ENCODE results near the gene CDHR4. TPM values are rescaled to one million over a fixed set of nuclear protein-coding genes. Genes with fewer than 3 reads are reported as not detected.

CDHR4 gene
- total RNA-seq, 1 experiment from 2014 or later: not detected

GRCh38 chr3:49769926-49770325 lies 29.7 kb downstream of the CDHR4 start:
- no peak overlapping the region for H3T11ph ChIP-seq (ENCODE audit: low read length)
- no peaks in the 10 kb centered on the region for H3K9me3 ChIP-seq (ENCODE audit: control insufficient read depth, low read depth, low read length)
- no peak overlapping the region for H3K56ac ChIP-seq (ENCODE audit: insufficient read length, low read depth, low read length)
- peaks cover 5% of the 10 kb centered on the region; the same call in 1 of the 2 replicates for H3K79me2 ChIP-seq (ENCODE audit: insufficient read depth, low read length)
- no peaks in the 10 kb centered on the region for H3K4me1 ChIP-seq (ENCODE audit: insufficient read depth, low read length)
- no peaks in the 10 kb centered on the region for H3K23me2 ChIP-seq (ENCODE audit: insufficient read length, low read depth, low read length, poor library complexity, severe bottlenecking)
- no peak for DNase-seq
- no peak overlapping the region for H3K4ac ChIP-seq (ENCODE audit: low read depth, low read length)
- no peak overlapping the region for H2AK5ac ChIP-seq (ENCODE audit: insufficient read length, low read length)
- no peak overlapping the region for H4K8ac ChIP-seq (replicated peaks; ENCODE audit: insufficient read length, low read depth, low read length)
- H2BK20ac ChIP-seq (ENCODE audit: low read depth, low read length, poor library complexity, severe bottlenecking): no peak overlapping the region
- H3K27me3 Mint-ChIP-seq (ENCODE audit: low read depth): no peaks in the 10 kb centered on the region
- H3K27ac ChIP-seq (ENCODE audit: insufficient read length, low read depth, low read length): no peak overlapping the region
- no peak overlapping the region for H3K14ac ChIP-seq (ENCODE audit: insufficient read depth, low read length)
- no peaks in the 10 kb centered on the region for H4K20me1 ChIP-seq (ENCODE audit: control insufficient read depth, insufficient read depth, insufficient read length)
- H3K27ac Mint-ChIP-seq: 0 out of 7 replicates have a peak overlapping the region, but pooled peaks of 1 of the 3 experiments have one; percentile 24
- H2BK120ac ChIP-seq (ENCODE audit: low read depth, low read length, poor library complexity, severe bottlenecking): no peak overlapping the region
- H3K79me1 ChIP-seq (ENCODE audit: insufficient read depth, low read depth, low read length, poor library complexity, severe bottlenecking): peaks cover 7% of the 10 kb centered on the region
- no peaks in the 10 kb centered on the region for H3K4me1 Mint-ChIP-seq
- H3K4me2 ChIP-seq (ENCODE audit: insufficient read depth, insufficient read length, low read length): no peak overlapping the region
- H2BK12ac ChIP-seq (ENCODE audit: insufficient read length, low read depth, low read length): no peak overlapping the region
- no peak overlapping the region for H2AFZ ChIP-seq (ENCODE audit: low read length)
- no peak overlapping the region for H3K23ac ChIP-seq (ENCODE audit: insufficient read length, low read depth, low read length)
- H2BK15ac ChIP-seq (ENCODE audit: low read depth, low read length): no peak overlapping the region
- no peak overlapping the region for H3K9ac ChIP-seq (ENCODE audit: extremely low read depth, insufficient read length, low read length)
- no peak overlapping the region for H3K18ac ChIP-seq (ENCODE audit: insufficient read length, low read depth, low read length)
- no peak for TF ChIP-seq CTCF (conservative IDR thresholded peaks at IDR 0.05)
- peaks cover 2 to 4% (median 2%) of the 10 kb centered on the region in 3 experiments; a peak in 5 of 7 replicates for H3K36me3 Mint-ChIP-seq (ENCODE audit: insufficient read depth in 1 of 3, low read depth in 3 of 3)
- H2BK5ac ChIP-seq (ENCODE audit: insufficient read length, low read length): no peak overlapping the region
- no peaks in the 10 kb centered on the region for H3K27me3 ChIP-seq (ENCODE audit: insufficient read depth, low read length)
- no peak overlapping the region for H3K4me3 Mint-ChIP-seq
- H4K5ac ChIP-seq (ENCODE audit: insufficient read length, low read depth, low read length): no peak overlapping the region
- H4K91ac ChIP-seq (ENCODE audit: insufficient read length, low read depth, low read length): no peak overlapping the region
- H3K9me3 Mint-ChIP-seq: no peaks in the 10 kb centered on the region

Measured in H9 (cell line).